Activated naive CD4-positive, alpha-beta T cell treated with anti-CD3 and anti-CD28 coated beads, Interleukin-2, amount 50 U/mL, for 72 hours (primary cell): Measurements from ENCODE around the gene GTF2IRD1. TPM values are rescaled to one million over a fixed set of nuclear protein-coding genes. Genes with fewer than 3 reads are reported as not detected.
"Not testable (repeated sequence)": the region's sequence is repeated elsewhere in the genome, so short reads cannot be mapped to it uniquely, and the experiment has no call there.

Experiments used
- ATAC-seq, 2 donors: fragments of 150-1000 bp; cut with Tn5 transposase; 2 replicates each; pipeline ENCODE4 v1.10.0; 2021; ENCODE audit warnings: mild to moderate bottlenecking in 2 of 2, moderate library complexity in 2 of 2
- DNase-seq, 2 donors: peaks; one replicate each; pipeline ENCODE4 v3.0.0; 2021 to 2022; ENCODE audit warnings: low spot score in 2 of 2
- H3K27ac Mint-ChIP-seq, 2 donors: one replicate each; pipeline ENCODE4 v1.8.0; 2022; ENCODE audit warnings: mild to moderate bottlenecking in 2 of 2, mixed read lengths in 2 of 2
- H3K36me3 Mint-ChIP-seq, 2 donors: one replicate each; pipeline ENCODE4 v1.8.0; 2022; ENCODE audit warnings: mixed read lengths in 2 of 2
- H3K9me3 Mint-ChIP-seq, 2 donors: one replicate each; pipeline ENCODE4 v1.8.0; 2022; ENCODE audit warnings: mixed read lengths in 2 of 2
- total RNA-seq, 2 donors: library from RNA; stranded (reverse); gene quantifications; one replicate each; pipeline ENCODE4 v1.2.3, GENCODE V29; 2022

The GTF2IRD1 gene
- total RNA-seq, 2 donors from 2014 or later: 1.7 to 6.4 TPM

GRCh38 chr7:74419232-74419631, 34.5 kb upstream of the GTF2IRD1 start:
- not testable (repeated sequence) for ATAC-seq, H3K36me3 Mint-ChIP-seq, H3K9me3 Mint-ChIP-seq, DNase-seq, H3K27ac Mint-ChIP-seq

GRCh38 chr7:74420006-74420405, 33.7 kb upstream of the GTF2IRD1 start:
- no peaks in the 10 kb centered on the region for H3K9me3 Mint-ChIP-seq
- H3K27ac Mint-ChIP-seq: no peak overlapping the region
- DNase-seq: no peak
- ATAC-seq: no peak
- H3K36me3 Mint-ChIP-seq: no peaks in the 10 kb centered on the region

DNA sequence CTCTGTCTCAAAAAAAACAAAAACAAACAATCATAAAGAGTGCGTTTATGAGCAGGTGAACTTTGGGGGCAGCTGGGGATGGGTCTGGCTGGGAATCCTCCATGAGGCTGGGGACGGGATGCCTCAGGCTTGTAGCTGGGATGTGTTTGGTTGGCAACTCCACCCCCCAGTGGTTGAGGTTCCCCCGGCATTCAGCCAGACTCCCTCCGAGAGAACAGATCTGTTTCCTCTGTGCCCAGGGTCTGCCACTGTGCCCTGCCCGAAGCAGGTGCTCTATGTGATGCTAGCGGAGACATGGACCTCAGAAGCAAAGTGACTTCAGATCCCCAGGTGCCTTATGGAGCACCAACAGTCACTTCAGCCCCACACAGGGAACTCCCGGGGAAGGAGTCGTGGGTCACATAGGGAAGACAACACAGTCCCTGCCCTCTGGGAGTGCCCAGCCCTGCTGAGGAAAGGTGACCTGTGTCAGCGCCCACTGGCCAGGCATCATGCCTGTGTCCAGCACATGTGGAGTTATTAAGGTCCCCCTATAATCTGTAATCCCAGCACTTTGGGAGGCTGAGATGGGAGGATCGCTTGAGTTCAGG, 29.3 kb upstream of the GTF2IRD1 start:
- no peak for DNase-seq
- no peak overlapping the region for H3K27ac Mint-ChIP-seq
- no peaks in the 10 kb centered on the region for H3K36me3 Mint-ChIP-seq
- H3K9me3 Mint-ChIP-seq: no peaks in the 10 kb centered on the region
- no peak for ATAC-seq

DNA sequence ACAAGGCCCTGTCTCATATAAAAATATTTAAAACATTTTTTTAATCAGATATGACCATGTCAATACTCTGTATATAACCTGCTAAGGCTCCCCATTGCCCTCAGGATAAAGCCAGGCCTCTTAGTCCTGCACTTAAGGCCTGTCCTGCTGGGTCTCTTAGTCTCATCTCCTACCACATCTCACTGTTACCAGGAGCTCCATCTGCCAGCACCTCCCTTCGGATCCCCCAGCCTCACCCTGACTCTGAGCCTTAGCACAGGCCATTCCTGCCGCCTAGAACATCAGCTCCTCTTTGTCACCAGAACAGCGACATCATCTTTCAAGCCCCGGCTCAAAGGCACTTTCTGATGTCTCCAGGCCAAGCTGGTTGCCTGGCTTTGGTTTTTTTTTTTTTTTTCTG, 25.7 kb upstream of the GTF2IRD1 start:
- H3K9me3 Mint-ChIP-seq: no peaks in the 10 kb centered on the region
- H3K27ac Mint-ChIP-seq: no peak overlapping the region
- no peaks in the 10 kb centered on the region for H3K36me3 Mint-ChIP-seq
- DNase-seq (no peak), ATAC-seq (no peak)

DNA sequence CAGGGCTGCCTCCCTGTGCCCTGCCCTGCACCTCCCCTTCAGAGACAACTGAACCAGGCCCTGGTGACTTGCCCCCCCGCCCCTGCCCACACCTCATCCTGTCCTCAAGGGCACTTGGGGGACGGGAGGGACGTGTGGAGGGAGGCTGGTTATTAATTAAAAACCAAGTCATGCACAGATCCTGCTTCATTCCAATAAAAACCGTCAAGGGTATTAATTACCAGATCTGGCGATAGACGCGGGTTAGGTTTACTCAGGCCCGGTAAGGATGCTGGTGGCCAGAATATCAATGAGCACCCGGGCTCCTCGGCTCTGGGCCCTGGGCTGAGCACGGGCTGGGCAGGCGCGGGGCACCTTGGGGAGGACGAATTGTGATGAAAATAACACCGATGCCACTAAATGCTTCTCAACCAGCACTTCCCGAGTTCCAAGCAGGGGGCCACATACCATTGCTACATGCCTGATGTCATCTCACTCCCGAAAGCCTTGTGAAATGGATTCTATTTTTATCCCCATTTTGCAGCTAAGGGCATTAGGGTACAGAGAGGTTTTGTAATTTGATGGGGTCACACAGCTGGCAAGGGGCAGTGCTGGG, 24.5 kb upstream of the GTF2IRD1 start:
- Mint-ChIP-seq H3K9me3 (no peaks in the 10 kb centered on the region), H3K27ac (no peak overlapping the region), H3K36me3 (no peaks in the 10 kb centered on the region)
- ATAC-seq (no peak), DNase-seq (no peak)

GRCh38 chr7:74430409-74430808, 23.3 kb upstream of the GTF2IRD1 start:
- not testable (repeated sequence) for DNase-seq, ATAC-seq, H3K36me3 Mint-ChIP-seq, H3K27ac Mint-ChIP-seq, H3K9me3 Mint-ChIP-seq

- ATAC-seq: no peak
- no peak for DNase-seq
Measured at GRCh38 chr7:74430961-74431466, 22.7 kb upstream of the GTF2IRD1 start.

DNA sequence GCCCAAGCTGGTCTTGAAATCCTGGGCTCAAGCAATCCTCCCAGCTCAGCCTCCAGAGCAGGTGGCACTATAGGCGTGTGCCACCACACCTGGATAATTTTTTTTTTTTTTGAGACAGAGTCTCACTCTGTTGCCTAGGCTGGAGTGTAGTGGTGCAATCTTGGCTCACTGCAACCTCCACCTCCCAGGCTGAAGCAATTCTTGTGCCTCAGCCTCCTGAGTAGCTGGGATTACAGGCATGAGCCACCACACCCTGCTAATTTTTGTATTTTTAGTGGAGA, 16.5 kb upstream of the GTF2IRD1 start:
- not testable (repeated sequence) for H3K9me3 Mint-ChIP-seq, DNase-seq

More at GRCh38 chr7:74430961-74431466, 22.7 kb upstream of the GTF2IRD1 start:
- H3K9me3 Mint-ChIP-seq: no peaks in the 10 kb centered on the region
- H3K27ac Mint-ChIP-seq: no peak overlapping the region
- H3K36me3 Mint-ChIP-seq: no peaks in the 10 kb centered on the region

GRCh38 chr7:74438327-74438726, 15.4 kb upstream of the GTF2IRD1 start:
- Mint-ChIP-seq H3K9me3 (peaks cover 0 to 7% of the 10 kb centered on the region in 2 donors), H3K36me3 (peaks cover 0 to 8% of the 10 kb centered on the region in 2 donors), H3K27ac (no peak overlapping the region)
- DNase-seq (no peak), ATAC-seq (no peak)

More for the DNA sequence above, 16.5 kb upstream of the GTF2IRD1 start:
- not testable (repeated sequence) for H3K27ac Mint-ChIP-seq, ATAC-seq, H3K36me3 Mint-ChIP-seq

GRCh38 chr7:74439541-74439940, 14.2 kb upstream of the GTF2IRD1 start:
- peaks cover 0 to 7% of the 10 kb centered on the region in 2 donors for H3K9me3 Mint-ChIP-seq
- no peak overlapping the region for H3K27ac Mint-ChIP-seq
- H3K36me3 Mint-ChIP-seq: peaks cover 0 to 8% of the 10 kb centered on the region in 2 donors
- DNase-seq (no peak), ATAC-seq (no peak)

GRCh38 chr7:74440143-74440542, 13.6 kb upstream of the GTF2IRD1 start:
- H3K36me3 Mint-ChIP-seq, ATAC-seq, H3K9me3 Mint-ChIP-seq, DNase-seq, H3K27ac Mint-ChIP-seq: not testable (repeated sequence)

DNA sequence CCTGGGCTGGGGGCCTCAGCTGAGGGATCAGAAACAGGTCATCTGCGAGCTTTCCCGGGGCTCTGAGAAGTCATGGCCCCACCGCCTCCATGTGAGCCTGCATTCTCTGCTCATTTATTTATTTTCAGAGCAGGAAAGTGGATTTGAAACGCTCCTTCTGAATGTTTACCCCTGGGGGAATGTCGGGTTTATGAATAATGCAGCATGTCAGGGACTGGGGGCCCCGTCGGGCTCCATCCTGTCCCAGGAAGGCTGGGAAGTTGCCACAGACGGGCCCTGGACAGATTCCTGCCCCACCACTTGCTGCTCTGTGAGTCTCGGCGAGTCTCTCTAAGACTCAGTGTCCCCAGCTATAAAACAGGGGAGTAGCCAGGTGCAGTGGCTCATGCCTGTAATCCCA, 11.9 kb upstream of the GTF2IRD1 start:
- peak overlapping the region in 1 of 2 donors; percentile 9 for H3K27ac Mint-ChIP-seq
- peaks cover 0 to 8% of the 10 kb centered on the region in 2 donors for H3K36me3 Mint-ChIP-seq
- no peak for ATAC-seq
- peaks cover 0 to 7% of the 10 kb centered on the region in 2 donors for H3K9me3 Mint-ChIP-seq
- DNase-seq: no peak

GRCh38 chr7:74443543-74444247, 10.0 kb upstream of the GTF2IRD1 start:
- ATAC-seq: no peak
- Mint-ChIP-seq H3K36me3 (no peaks in the 10 kb centered on the region), H3K27ac (peak overlapping the region in 1 of 2 donors; percentile 88), H3K9me3 (no peaks in the 10 kb centered on the region)
- DNase-seq: no peak

- H3K9me3 Mint-ChIP-seq: no peaks in the 10 kb centered on the region
- H3K27ac Mint-ChIP-seq: peak overlapping the region in 1 of 2 donors; percentile 29
- DNase-seq (no peak), ATAC-seq (no peak)
- no peaks in the 10 kb centered on the region for H3K36me3 Mint-ChIP-seq
Measured at GRCh38 chr7:74449144-74449543, 4.6 kb upstream of the GTF2IRD1 start.

GRCh38 chr7:74449809-74450397, 3.8 kb upstream of the GTF2IRD1 start:
- ATAC-seq (no peak), DNase-seq (peak; percentile 61 to 84)
- H3K9me3 Mint-ChIP-seq: no peaks in the 10 kb centered on the region
- no peak overlapping the region for H3K27ac Mint-ChIP-seq
- H3K36me3 Mint-ChIP-seq: no peaks in the 10 kb centered on the region

DNA sequence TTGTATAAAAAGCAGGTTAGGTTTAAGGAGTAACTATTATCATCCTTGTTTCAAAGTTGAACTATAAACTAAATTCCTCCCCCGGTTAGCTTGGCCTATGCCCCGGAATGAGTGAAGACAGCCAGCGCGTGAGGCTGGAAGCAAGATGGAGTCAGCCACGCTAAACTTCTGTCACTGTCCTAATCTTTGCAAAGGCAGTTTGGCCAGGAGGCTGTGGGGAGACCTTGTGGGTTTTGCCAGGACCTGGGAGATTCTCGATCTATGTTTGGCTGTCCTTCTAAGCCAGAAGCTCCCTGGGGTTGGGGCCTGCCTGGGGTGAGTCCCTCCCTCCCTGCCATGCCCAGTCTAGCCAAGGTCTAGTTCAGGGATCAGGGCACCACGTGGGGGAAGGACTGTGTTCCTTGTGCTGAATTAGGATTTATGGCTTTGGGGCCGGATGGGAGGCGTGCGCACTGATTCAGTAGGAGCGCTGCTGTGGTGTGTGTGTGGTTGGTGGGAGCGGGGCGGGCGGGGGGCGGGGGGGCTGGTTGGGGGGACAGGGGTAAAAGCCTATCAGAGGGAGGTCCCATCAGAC, 871 bp upstream of the GTF2IRD1 start:
- ATAC-seq: peak; percentile 7 to 36
- Mint-ChIP-seq H3K36me3 (no peaks in the 10 kb centered on the region), H3K27ac (peak overlapping the region; percentile 93 to 94), H3K9me3 (no peaks in the 10 kb centered on the region)
- DNase-seq: peak; percentile 32 to 64
